PC-3 (cell line): ENCODE measurements around the gene GPBAR1. TPM values are rescaled to one million over a fixed set of nuclear protein-coding genes. Genes with fewer than 3 reads are reported as not detected.

ENCODE experiments used
- ATAC-seq: fragments of 200-7000 bp; cut with Tn5 transposase; 2 replicates; pipeline ENCODE4 v1.9.1; 2020; ENCODE audit warnings: mild to moderate bottlenecking, moderate library complexity
- BruUV-seq: library from RNA; stranded (reverse); fragments of 400-500 nt; replicated peaks from 2 replicates; lab custom pipeline; 2021; lab: Mats Ljungman, UMichigan
- CTCF ChIA-PET: fragments of 300-600 bp; sonication (Branson Sonifier 250); formaldehyde crosslinking; loops from one replicate; lab custom pipeline; 2022; ENCODE audit warnings: antibody characterized with exemption; lab: Charles Lee
- POLR2A ChIA-PET: fragments of 300-600 bp; sonication (Branson Sonifier 250); formaldehyde crosslinking; loops from one replicate; lab custom pipeline; 2022; ENCODE audit warnings: antibody characterized with exemption; ENCODE audit not compliant: unreplicated experiment; lab: Charles Lee
- DNase-seq: peaks from one replicate; pipeline ENCODE4 v3.0.0-alpha.2; 2015
- H2AFZ ChIP-seq: fragments of 300-600 bp; sonication (generic); 2 replicates; pipeline ENCODE4 v1.6.0; 2016; ENCODE audit warnings: antibody characterized with exemption, low read length
- H3F3A ChIP-seq: fragments of 300-600 bp; sonication (generic); one replicate; pipeline ENCODE4 v1.6.0; 2017; ENCODE audit warnings: antibody characterized with exemption, low read length, control low read depth, mild to moderate bottlenecking; ENCODE audit not compliant: unreplicated experiment
- H3K27ac ChIP-seq: fragments of 300-600 bp; sonication (generic); 2 replicates; pipeline ENCODE4 v1.5.1; 2016; ENCODE audit warnings: mild to moderate bottlenecking, low read length
- H3K27me3 ChIP-seq: fragments of 300-600 bp; sonication (generic); 2 replicates; pipeline ENCODE4 v1.6.1; 2016; ENCODE audit warnings: low read length, mixed read lengths
- H3K36me3 ChIP-seq: fragments of 300-600 bp; sonication (generic); 2 replicates; pipeline ENCODE4 v1.6.1; 2016; ENCODE audit warnings: low read depth, mixed run types, low read length, mixed read lengths
- H3K4me1 ChIP-seq: fragments of 300-600 bp; sonication (generic); 2 replicates; pipeline ENCODE4 v1.5.1; 2016; ENCODE audit warnings: low read length; ENCODE audit not compliant: insufficient read depth
- H3K4me2 ChIP-seq: fragments of 300-600 bp; sonication (generic); 2 replicates; pipeline ENCODE4 v1.6.0; 2016; ENCODE audit warnings: low read length
- H3K4me3 ChIP-seq: fragments of 300-600 bp; sonication (generic); 2 replicates; pipeline ENCODE4 v1.5.1; 2016; ENCODE audit warnings: mild to moderate bottlenecking, low read length, mixed read lengths
- H3K79me2 ChIP-seq: fragments of 300-600 bp; sonication (generic); 2 replicates; pipeline ENCODE4 v1.6.1; 2017; ENCODE audit warnings: low read length, mixed read lengths
- H3K9ac ChIP-seq: fragments of 300-600 bp; sonication (generic); 2 replicates; pipeline ENCODE4 v1.6.0; 2016; ENCODE audit warnings: mild to moderate bottlenecking, low read length
- H3K9me2 ChIP-seq: fragments of 300-600 bp; sonication (generic); replicated peaks from 2 replicates; pipeline ENCODE4 v1.6.1; 2016; ENCODE audit warnings: mixed run types, low read length, mixed read lengths
- H3K9me3 ChIP-seq: fragments of 300-600 bp; sonication (generic); 2 replicates; pipeline ENCODE4 v1.6.1; 2016; ENCODE audit warnings: low read length, mixed read lengths
- H4K20me1 ChIP-seq: fragments of 300-600 bp; sonication (generic); 2 replicates; pipeline ENCODE4 v1.6.1; 2016; ENCODE audit warnings: low read length, mixed read lengths
- EZH2 ChIP-seq: fragments of 300-600 bp; sonication (generic); IDR thresholded peaks from one replicate; pipeline ENCODE4 v1.6.1; 2017; ENCODE audit warnings: antibody characterized with exemption, mild to moderate bottlenecking, low read length; ENCODE audit not compliant: unreplicated experiment
- EZH2phosphoT487 ChIP-seq: fragments of 300-600 bp; sonication (generic); IDR thresholded peaks from 2 replicates; pipeline ENCODE4 v1.6.1; 2018; ENCODE audit warnings: mild to moderate bottlenecking, antibody characterized with exemption, low read length, borderline replicate concordance
- intact Hi-C: fragments of 100-400 bp; cut with micrococcal nuclease; formaldehyde crosslinking; loops from 2 replicates; pipeline ENCODE4 v1.9.0; 2023
- total RNA-seq: library from RNA; depleted of rRNA; stranded (reverse); fragments of >200 nt; gene quantifications from 2 replicates; pipeline ENCODE4 v1.2.3, GENCODE V29; 2014
- TF ChIP-seq, protein P1 (sequence below): fragments of 300-600 bp; sonication (generic); conservative IDR thresholded peaks from 2 replicates; pipeline ENCODE4 v1.5.1; 2017; ENCODE audit warnings: antibody characterized with exemption, low read depth, mild to moderate bottlenecking, low read length

The GPBAR1 gene
- total RNA-seq, 1 experiment from 2014 or later = 0.18 TPM

DNA sequence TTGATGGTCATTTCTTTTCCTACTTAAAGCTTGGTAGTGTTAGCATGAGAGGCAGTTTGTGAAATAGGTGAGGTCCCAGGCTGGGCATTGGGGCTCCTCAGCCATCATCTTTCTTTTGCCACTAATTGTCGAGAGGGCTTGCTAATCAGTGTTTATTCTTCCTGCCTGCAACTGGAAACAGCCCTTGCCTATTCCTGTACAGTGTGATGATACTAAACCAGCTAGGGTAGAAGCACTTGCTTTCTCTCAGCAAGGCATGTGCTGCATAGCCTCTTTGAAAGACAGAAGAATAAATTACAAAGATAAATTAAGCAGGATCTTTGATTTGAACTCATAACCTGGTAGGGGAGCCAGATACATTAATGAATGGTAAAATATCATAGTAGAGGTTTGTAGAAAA is 16.6 kb upstream of the GPBAR1 start:
- Histone ChIP-seq H3K9me3 (no peaks in the 10 kb centered on the region), H3K27ac (no peak overlapping the region), H3K9me2 (no peaks in the 10 kb centered on the region), H3K4me3 (no peak overlapping the region), H3K36me3 (peaks cover 58% of the 10 kb centered on the region), H3K9ac (no peak overlapping the region), H3K4me2 (no peak overlapping the region), H3K79me2 (no peaks in the 10 kb centered on the region), H4K20me1 (no peaks in the 10 kb centered on the region), H3K27me3 (no peaks in the 10 kb centered on the region), H3K4me1 (no peaks in the 10 kb centered on the region), H2AFZ (no peak overlapping the region), H3F3A (no peaks in the 10 kb centered on the region)
- no TSS peak for BruUV-seq
- ATAC-seq (no peak), DNase-seq (no peak)
- POLR2A ChIA-PET = no interaction called here
- intact Hi-C loops = no loop called here
- CTCF ChIA-PET = no interaction called here
- no peak for TF ChIP-seq EZH2
- no peak for TF ChIP-seq EZH2phosphoT487
- TF ChIP-seq, protein P1, sequence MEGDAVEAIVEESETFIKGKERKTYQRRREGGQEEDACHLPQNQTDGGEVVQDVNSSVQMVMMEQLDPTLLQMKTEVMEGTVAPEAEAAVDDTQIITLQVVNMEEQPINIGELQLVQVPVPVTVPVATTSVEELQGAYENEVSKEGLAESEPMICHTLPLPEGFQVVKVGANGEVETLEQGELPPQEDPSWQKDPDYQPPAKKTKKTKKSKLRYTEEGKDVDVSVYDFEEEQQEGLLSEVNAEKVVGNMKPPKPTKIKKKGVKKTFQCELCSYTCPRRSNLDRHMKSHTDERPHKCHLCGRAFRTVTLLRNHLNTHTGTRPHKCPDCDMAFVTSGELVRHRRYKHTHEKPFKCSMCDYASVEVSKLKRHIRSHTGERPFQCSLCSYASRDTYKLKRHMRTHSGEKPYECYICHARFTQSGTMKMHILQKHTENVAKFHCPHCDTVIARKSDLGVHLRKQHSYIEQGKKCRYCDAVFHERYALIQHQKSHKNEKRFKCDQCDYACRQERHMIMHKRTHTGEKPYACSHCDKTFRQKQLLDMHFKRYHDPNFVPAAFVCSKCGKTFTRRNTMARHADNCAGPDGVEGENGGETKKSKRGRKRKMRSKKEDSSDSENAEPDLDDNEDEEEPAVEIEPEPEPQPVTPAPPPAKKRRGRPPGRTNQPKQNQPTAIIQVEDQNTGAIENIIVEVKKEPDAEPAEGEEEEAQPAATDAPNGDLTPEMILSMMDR = no peak

DNA sequence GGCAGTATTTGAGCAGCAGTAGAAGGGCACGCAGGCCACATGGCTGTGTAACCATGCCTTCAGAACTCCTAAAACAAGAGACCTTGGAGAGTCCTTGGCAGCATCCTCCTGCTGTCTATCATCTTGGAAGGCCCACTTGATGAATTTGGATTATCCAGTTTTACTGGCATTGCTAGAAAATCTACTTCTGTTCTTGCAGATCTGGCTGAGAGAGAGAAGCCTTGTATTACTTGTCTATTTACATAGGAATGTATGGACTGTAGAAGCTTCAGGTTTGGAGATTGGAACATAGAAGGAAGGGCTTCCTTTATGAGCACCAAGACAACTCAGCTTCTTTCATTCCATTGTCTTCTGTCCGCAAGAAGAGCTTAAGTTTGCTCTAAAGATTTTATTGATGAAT is 16.1 kb upstream of the GPBAR1 start:
- POLR2A ChIA-PET = no interaction called here
- no peak overlapping the region for H3K4me3 ChIP-seq
- H3K9ac ChIP-seq = no peak overlapping the region
- TF ChIP-seq EZH2phosphoT487 = no peak
- TF ChIP-seq, protein P1 = no peak
- no peak for TF ChIP-seq EZH2
- no peaks in the 10 kb centered on the region for H4K20me1 ChIP-seq
- no peaks in the 10 kb centered on the region for H3K9me3 ChIP-seq
- H3K9me2 ChIP-seq = no peaks in the 10 kb centered on the region
- no peaks in the 10 kb centered on the region for H3K79me2 ChIP-seq
- no TSS peak for BruUV-seq
- no peak overlapping the region for H2AFZ ChIP-seq
- CTCF ChIA-PET = no interaction called here
- H3F3A ChIP-seq = no peaks in the 10 kb centered on the region
- H3K4me1 ChIP-seq = no peaks in the 10 kb centered on the region
- H3K36me3 ChIP-seq = peaks cover 61% of the 10 kb centered on the region
- H3K4me2 ChIP-seq = no peak overlapping the region
- DNase-seq (no peak), ATAC-seq (no peak)
- H3K27ac ChIP-seq = no peak overlapping the region
- intact Hi-C loops = no loop called here
- H3K27me3 ChIP-seq = no peaks in the 10 kb centered on the region

DNA sequence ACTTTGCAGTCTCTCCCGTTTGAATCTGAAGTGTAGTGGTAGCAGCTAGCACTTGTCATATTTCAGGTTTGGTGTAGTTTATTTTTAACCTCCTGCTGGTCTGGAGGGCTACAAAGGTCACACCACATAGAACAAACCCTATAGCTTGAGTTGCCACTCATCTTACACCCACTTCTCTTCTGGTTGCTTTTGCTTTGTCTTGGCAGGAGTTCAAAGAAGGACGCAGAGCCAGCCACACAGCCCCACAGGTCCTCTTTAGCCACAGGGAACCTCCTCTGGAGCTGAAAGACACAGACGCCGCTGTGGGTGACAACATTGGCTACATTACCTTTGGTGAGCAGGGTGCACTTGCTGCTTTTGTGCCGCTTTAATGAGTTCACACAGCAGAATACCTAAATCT is 15.6 kb upstream of the GPBAR1 start:
- Histone ChIP-seq H3K9me3 (no peaks in the 10 kb centered on the region), H3K9me2 (no peaks in the 10 kb centered on the region), H3K36me3 (peaks cover 66% of the 10 kb centered on the region), H2AFZ (no peak overlapping the region), H3K4me3 (no peak overlapping the region), H3K9ac (no peak overlapping the region), H3K27me3 (no peaks in the 10 kb centered on the region), H3K4me2 (no peak overlapping the region), H3K27ac (no peak overlapping the region), H4K20me1 (no peaks in the 10 kb centered on the region), H3F3A (no peaks in the 10 kb centered on the region), H3K79me2 (no peaks in the 10 kb centered on the region), H3K4me1 (no peaks in the 10 kb centered on the region)
- ChIA-PET CTCF (no interaction called here), POLR2A (no interaction called here)
- intact Hi-C loops = no loop called here
- BruUV-seq = no TSS peak
- ATAC-seq = no peak
- TF ChIP-seq, protein P1 = no peak
- TF ChIP-seq EZH2phosphoT487 (no peak), EZH2 (no peak)
- no peak for DNase-seq
